HFF-Myc (cell line): ENCODE results near the gene MAPK8IP1.

Source experiments
- DNase-seq: peaks from one replicate; pipeline ENCODE4 v3.0.0-alpha.2; 2011; ENCODE audit warnings: low read depth; ENCODE audit errors: extremely low read depth
- H3K4me3 ChIP-seq: replicated peaks from 2 replicates; pipeline ENCODE4 v1.5.1; 2011; ENCODE audit warnings: low read depth, mild to moderate bottlenecking, control low read depth, low read length
- TF ChIP-seq, protein P1 (sequence below): IDR thresholded peaks from 2 replicates; pipeline ENCODE4 v1.5.1; 2012; ENCODE audit warnings: mild to moderate bottlenecking, low read depth, low read length, control low read depth; ENCODE audit errors: missing control alignments

The MAPK8IP1 gene

DNA sequence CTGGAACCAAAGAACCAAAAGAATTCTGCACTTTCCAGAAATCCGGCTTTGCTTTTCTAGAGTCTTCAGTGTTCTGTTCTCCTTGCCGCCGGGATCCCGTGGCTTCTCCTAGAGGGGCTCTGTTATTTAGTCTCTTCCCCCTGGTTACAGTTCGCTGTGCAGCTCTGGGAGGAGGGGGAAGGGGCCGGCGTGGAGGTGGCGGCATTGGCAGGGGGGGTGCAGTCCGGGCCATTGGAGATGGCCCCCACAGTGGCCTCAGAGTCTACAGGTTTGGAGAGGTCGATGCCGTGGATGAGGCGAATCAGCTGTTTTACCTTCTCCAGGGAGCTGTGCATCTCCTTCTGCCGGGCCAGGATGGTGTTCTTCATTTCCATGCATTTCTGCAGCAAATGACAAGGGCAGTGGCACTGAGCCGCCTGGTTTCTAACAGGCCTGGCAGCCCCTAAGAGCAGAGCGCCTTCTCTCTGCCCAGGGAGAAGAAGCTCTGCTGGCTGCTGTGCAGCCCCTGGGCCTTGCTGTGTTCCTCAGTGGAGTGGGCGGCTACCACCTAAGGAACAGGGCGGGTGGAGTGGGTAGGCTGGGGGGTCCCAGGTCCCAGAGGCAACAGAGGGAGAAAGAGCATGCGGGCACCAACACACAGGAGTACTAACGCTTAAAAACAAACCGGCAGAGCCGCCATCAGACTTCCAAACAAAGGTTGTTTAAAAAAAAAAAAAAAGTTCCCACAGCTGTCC lies 48.6 kb downstream of the MAPK8IP1 start:
- no peak overlapping the region for H3K4me3 ChIP-seq
- no peak for DNase-seq
- TF ChIP-seq, protein P1, sequence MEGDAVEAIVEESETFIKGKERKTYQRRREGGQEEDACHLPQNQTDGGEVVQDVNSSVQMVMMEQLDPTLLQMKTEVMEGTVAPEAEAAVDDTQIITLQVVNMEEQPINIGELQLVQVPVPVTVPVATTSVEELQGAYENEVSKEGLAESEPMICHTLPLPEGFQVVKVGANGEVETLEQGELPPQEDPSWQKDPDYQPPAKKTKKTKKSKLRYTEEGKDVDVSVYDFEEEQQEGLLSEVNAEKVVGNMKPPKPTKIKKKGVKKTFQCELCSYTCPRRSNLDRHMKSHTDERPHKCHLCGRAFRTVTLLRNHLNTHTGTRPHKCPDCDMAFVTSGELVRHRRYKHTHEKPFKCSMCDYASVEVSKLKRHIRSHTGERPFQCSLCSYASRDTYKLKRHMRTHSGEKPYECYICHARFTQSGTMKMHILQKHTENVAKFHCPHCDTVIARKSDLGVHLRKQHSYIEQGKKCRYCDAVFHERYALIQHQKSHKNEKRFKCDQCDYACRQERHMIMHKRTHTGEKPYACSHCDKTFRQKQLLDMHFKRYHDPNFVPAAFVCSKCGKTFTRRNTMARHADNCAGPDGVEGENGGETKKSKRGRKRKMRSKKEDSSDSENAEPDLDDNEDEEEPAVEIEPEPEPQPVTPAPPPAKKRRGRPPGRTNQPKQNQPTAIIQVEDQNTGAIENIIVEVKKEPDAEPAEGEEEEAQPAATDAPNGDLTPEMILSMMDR, result no peak

- no peak overlapping the region for H3K4me3 ChIP-seq
- TF ChIP-seq, protein P1, result no peak
- DNase-seq, result no peak
These were observed 49.3 kb downstream of the MAPK8IP1 start for GRCh38 chr11:45934580-45935318.

- H3K4me3 ChIP-seq, result no peak overlapping the region
- no peak for DNase-seq
- TF ChIP-seq, protein P1, result no peak
These were observed 50.1 kb downstream of the MAPK8IP1 start for GRCh38 chr11:45935349-45936064.

- H3K4me3 ChIP-seq, result no peak overlapping the region
- no peak for DNase-seq
- TF ChIP-seq, protein P1, result no peak
These were observed 51.1 kb downstream of the MAPK8IP1 start for GRCh38 chr11:45936511-45937054.

- DNase-seq, result no peak
- H3K4me3 ChIP-seq, result no peak overlapping the region
- TF ChIP-seq, protein P1, result no peak
These were observed 52.5 kb downstream of the MAPK8IP1 start for GRCh38 chr11:45937916-45938315.

DNA sequence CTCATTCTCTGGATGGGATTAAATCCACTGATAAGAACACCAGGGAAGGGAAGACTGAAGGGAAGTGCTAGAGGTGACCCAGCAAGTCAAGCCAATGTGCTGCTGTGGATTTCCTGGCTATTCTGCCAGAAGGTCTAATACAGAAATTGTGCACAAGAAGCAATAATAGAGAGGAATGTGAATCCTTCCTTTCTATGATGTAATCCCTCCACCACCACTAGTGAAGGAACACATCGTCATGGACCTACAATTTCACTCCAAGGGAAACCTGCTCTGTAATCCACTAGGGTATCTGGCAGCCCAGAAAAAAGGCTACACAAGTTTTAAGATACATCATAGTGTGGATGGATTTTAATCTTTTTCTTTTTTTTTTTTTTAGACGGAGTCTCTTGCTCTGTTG lies 54.4 kb downstream of the MAPK8IP1 start:
- DNase-seq, result no peak
- TF ChIP-seq, protein P1, result no peak
- H3K4me3 ChIP-seq, result no peak overlapping the region
